Transverse colon (tissue), 4 donors: ENCODE results near the gene SAA1.

Source experiments
- CTCF ChIP-seq, 5 experiments: fragments of 200-600 bp in 3 of 5; fragments of 450-650 bp in 2 of 5; sonication (generic) in 3 of 5; IDR thresholded peaks; 1 replicate in 2 of 5; 2 replicates in 3 of 5; pipeline ENCODE4 v1.5.1; 2016 to 2017; ENCODE audit warnings: antibody characterized with exemption in 5 of 5, inconsistent platforms in 3 of 5, mild to moderate bottlenecking in 2 of 5, moderate library complexity in 1 of 5
- POLR2A ChIP-seq: fragments of 450-650 bp; IDR thresholded peaks from one replicate; pipeline ENCODE4 v1.6.1; 2016; ENCODE audit warnings: antibody characterized with exemption, mild to moderate bottlenecking, moderate library complexity
- POLR2AphosphoS5 ChIP-seq, 3 donors: sonication (generic); formaldehyde crosslinking; IDR thresholded peaks; one replicate each; pipeline ENCODE4 v1.6.1; 2016; ENCODE audit warnings: antibody characterized with exemption in 3 of 3

- TF ChIP-seq CTCF (IDR thresholded peaks at IDR 0.05) (no peak), POLR2A (no peak), POLR2AphosphoS5 (IDR thresholded peaks at IDR 0.05) (no peak)
Measured at GRCh38 chr11:18236664-18237356, 29.3 kb upstream of the SAA1 start, which contains the start of gene SAA4.
